GM20000 (cell line): Measurements from ENCODE around the gene DLG3.

Experiments
- DNase-seq: peaks from one replicate; pipeline ENCODE4 v3.0.0; 2012; ENCODE audit warnings: low spot score
- TF ChIP-seq, protein P1 (sequence below): IDR thresholded peaks from 2 replicates; pipeline ENCODE4 v1.5.1; 2012; ENCODE audit warnings: mild to moderate bottlenecking, control low read depth; ENCODE audit errors: extremely low read depth, missing control alignments

The DLG3 gene

GRCh38 chrX:70432936-70433847, 11.4 kb upstream of the DLG3 start:
- TF ChIP-seq, protein P1, sequence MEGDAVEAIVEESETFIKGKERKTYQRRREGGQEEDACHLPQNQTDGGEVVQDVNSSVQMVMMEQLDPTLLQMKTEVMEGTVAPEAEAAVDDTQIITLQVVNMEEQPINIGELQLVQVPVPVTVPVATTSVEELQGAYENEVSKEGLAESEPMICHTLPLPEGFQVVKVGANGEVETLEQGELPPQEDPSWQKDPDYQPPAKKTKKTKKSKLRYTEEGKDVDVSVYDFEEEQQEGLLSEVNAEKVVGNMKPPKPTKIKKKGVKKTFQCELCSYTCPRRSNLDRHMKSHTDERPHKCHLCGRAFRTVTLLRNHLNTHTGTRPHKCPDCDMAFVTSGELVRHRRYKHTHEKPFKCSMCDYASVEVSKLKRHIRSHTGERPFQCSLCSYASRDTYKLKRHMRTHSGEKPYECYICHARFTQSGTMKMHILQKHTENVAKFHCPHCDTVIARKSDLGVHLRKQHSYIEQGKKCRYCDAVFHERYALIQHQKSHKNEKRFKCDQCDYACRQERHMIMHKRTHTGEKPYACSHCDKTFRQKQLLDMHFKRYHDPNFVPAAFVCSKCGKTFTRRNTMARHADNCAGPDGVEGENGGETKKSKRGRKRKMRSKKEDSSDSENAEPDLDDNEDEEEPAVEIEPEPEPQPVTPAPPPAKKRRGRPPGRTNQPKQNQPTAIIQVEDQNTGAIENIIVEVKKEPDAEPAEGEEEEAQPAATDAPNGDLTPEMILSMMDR = no peak
- no peak for DNase-seq

DNA sequence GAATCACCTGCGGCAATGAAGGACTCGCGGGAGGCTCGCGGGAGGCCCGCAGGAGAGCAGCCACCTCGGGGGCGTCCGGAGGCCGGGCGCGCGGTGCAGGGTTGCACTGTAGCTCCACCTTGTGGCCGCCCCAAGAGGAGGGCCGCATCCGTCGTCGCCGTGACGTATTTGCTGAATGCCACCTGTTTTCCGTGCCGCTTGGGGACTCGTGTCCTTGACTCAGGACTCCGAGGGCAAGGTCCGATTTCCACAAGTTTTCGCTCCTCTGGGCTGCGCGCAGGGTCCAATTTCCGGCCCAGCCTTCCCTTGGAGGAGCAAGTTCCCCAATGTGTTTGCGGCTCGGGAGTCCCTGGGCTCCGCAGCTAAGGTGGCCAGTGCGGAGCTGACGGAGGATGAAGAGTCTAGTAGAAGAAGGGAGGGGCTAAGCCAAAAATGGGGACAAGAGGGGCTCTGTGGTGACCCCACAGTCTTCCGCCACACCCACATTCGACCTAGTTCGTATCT, 10.7 kb upstream of the DLG3 start:
- peak; percentile 78 for DNase-seq
- TF ChIP-seq, protein P1 = peak; percentile 55

- peak; percentile 87 for DNase-seq
- TF ChIP-seq, protein P1 = no peak
These were observed 10.2 kb upstream of the DLG3 start for GRCh38 chrX:70434352-70434866.

- DNase-seq = no peak
- TF ChIP-seq, protein P1 = no peak
These were observed 9.6 kb upstream of the DLG3 start for GRCh38 chrX:70434914-70435586.

DNA sequence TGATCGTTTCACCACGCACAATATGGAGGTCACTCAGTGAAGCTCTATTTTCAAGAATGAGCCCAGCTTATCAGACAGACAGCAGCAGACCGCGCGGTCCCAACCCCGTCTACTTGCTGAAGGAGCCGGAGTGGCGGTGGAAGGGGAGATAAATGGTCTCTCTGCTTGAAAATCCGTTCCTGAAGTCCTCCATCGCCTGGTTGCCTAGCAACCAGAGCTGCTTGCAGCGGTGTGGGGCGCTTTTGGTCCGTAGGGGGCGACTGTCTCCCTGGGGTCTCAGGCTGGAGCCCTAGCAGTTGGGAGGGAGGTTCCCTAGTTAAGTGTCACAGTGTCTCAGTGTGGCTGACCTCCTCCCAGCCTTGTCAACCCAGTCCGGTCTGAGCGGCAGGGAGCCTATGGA, 8.3 kb upstream of the DLG3 start:
- TF ChIP-seq, protein P1 = no peak
- DNase-seq = no peak

DNA sequence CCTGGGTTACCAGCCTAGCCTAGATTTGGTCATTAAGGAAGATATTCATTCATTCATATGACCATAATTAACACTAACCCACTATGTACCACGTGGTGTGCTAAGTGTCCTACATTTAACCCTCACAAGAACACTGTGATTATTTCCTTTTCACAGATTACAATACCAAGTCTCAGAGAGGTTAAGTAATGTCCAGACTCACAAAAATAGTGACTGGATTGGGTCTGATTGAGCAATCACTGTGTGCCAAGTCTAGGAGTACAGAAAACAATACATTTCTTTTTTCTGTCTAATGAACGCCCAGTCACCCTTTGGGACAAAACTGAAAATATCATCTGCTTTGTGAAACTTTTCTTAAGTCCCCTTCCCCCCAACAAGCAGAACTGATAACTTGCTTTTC, 7.6 kb upstream of the DLG3 start:
- no peak for DNase-seq
- TF ChIP-seq, protein P1 = no peak
